SK-N-SH (cell line): ENCODE results near the gene PLSCR2. TPM values are rescaled to one million over a fixed set of nuclear protein-coding genes. Genes with fewer than 3 reads are reported as not detected.

ENCODE experiments used
- CTCF ChIA-PET: fragments of 300-600, 350-600 bp; formaldehyde crosslinking; extraction: SDS; loops from one replicate; lab custom pipeline; 2021; lab: Yijun Ruan, JAX
- POLR2A ChIA-PET: fragments of 350-600 bp; sonication (Branson Sonifier 250); formaldehyde crosslinking; extraction: SDS; loops from one replicate; lab custom pipeline; 2020; ENCODE audit warnings: antibody characterized with exemption, inconsistent platforms; lab: Yijun Ruan, JAX
- DNase-seq: peaks from one replicate; pipeline ENCODE4 v3.0.0; 2012
- H2AFZ ChIP-seq: fragments of 200-600 bp; sonication (generic); 2 replicates; pipeline ENCODE4 v1.8.1; 2016; ENCODE audit warnings: antibody characterized with exemption, mild to moderate bottlenecking, low read depth
- H3F3A ChIP-seq: fragments of 200-600 bp; sonication (generic); replicated peaks from 2 replicates; pipeline ENCODE3; 2016; ENCODE audit warnings: antibody characterized with exemption, mild to moderate bottlenecking; ENCODE audit not compliant: insufficient read depth
- H3K27ac ChIP-seq, 2 experiments: fragments of 200-500 bp in 1 of 2; fragments of 200-600 bp in 1 of 2; sonication (Bioruptor generic) in 1 of 2; sonication (generic), shearing (Covaris generic) in 1 of 2; 2 replicates each; pipeline versions ENCODE4 v1.5.1 to v1.6.1; 2014 to 2016; ENCODE audit warnings: low read depth in 2 of 2, inconsistent platforms in 1 of 2, low read length in 1 of 2, mild to moderate bottlenecking in 1 of 2, mixed read lengths in 1 of 2
- H3K27me3 ChIP-seq: fragments of 200-600 bp; sonication (generic), shearing (Covaris generic); 2 replicates; pipeline ENCODE4 v1.6.1; 2016; ENCODE audit warnings: mixed run types; ENCODE audit not compliant: insufficient read depth
- H3K36me3 ChIP-seq, 2 experiments: fragments of 200-500 bp in 1 of 2; fragments of 200-600 bp in 1 of 2; sonication (Bioruptor generic) in 1 of 2; sonication (generic) in 1 of 2; replicated peaks in 1 of 2; 2 replicates each; pipeline versions ENCODE3 to v1.5.1; 2014 to 2016; ENCODE audit warnings: low read length in 1 of 2, mild to moderate bottlenecking in 1 of 2; ENCODE audit not compliant: insufficient read depth in 2 of 2, control insufficient read depth in 1 of 2
- H3K4me1 ChIP-seq, 2 experiments: fragments of 200-500 bp in 1 of 2; fragments of 200-600 bp in 1 of 2; sonication (Bioruptor generic) in 1 of 2; sonication (generic), shearing (Covaris generic) in 1 of 2; 2 replicates each; pipeline versions ENCODE4 v1.5.1 to v1.6.1; 2014 to 2016; ENCODE audit warnings: low read depth in 1 of 2, low read length in 1 of 2, mixed run types in 1 of 2; ENCODE audit not compliant: insufficient read depth in 2 of 2, control insufficient read depth in 1 of 2
- H3K4me2 ChIP-seq: fragments of 200-600 bp; sonication (generic), shearing (Covaris generic); 2 replicates; pipeline ENCODE4 v1.6.1; 2017; ENCODE audit warnings: mixed run types
- H3K4me3 ChIP-seq, 2 experiments: fragments of 200-500 bp in 1 of 2; fragments of 200-600 bp in 1 of 2; sonication (Bioruptor generic) in 1 of 2; sonication (generic), shearing (Covaris generic) in 1 of 2; 2 replicates each; pipeline versions ENCODE4 v1.5.1 to v1.8.1; 2014 to 2016; ENCODE audit warnings: low read depth in 2 of 2, inconsistent platforms in 1 of 2, low read length in 1 of 2, mild to moderate bottlenecking in 1 of 2, mixed read lengths in 1 of 2, moderate library complexity in 1 of 2
- H3K79me2 ChIP-seq: fragments of 200-600 bp; sonication (generic); 2 replicates; pipeline ENCODE4 v1.8.1; 2017; ENCODE audit warnings: mild to moderate bottlenecking; ENCODE audit not compliant: insufficient read depth
- H3K9ac ChIP-seq: fragments of 200-600 bp; sonication (generic); 2 replicates; pipeline ENCODE4 v1.6.1; 2017; ENCODE audit warnings: mixed run types
- H3K9me2 ChIP-seq: fragments of 200-600 bp; sonication (generic); 2 replicates; pipeline ENCODE4 v1.6.1; 2017; ENCODE audit warnings: mixed run types
- H3K9me3 ChIP-seq: fragments of 200-600 bp; sonication (generic); 2 replicates; pipeline ENCODE4 v1.6.1; 2017; ENCODE audit warnings: mixed run types, mild to moderate bottlenecking, moderate library complexity
- H4K20me1 ChIP-seq: fragments of 200-600 bp; sonication (generic); 2 replicates; pipeline ENCODE4 v1.6.1; 2017; ENCODE audit warnings: mild to moderate bottlenecking, mixed run types; ENCODE audit not compliant: insufficient read depth
- ELF1 ChIP-seq: IDR thresholded peaks from 2 replicates; pipeline ENCODE4 v1.4.0; 2012
- EP300 ChIP-seq, 2 experiments: IDR thresholded peaks; 2 replicates each; pipeline versions ENCODE4 v1.4.0 to v1.6.1; 2012; ENCODE audit warnings: borderline replicate concordance in 1 of 2, low read depth in 1 of 2, low read length in 1 of 2
- FOXJ3 ChIP-seq: sonication (generic); formaldehyde crosslinking; IDR thresholded peaks from 2 replicates; pipeline ENCODE4 v1.5.1; 2020; ENCODE audit warnings: mild to moderate bottlenecking, missing genetic modification reagents
- POLR2AphosphoS5 ChIP-seq: IDR thresholded peaks from 2 replicates; pipeline ENCODE4 v1.6.1; 2012; ENCODE audit warnings: low read depth, low read length
- RAD21 ChIP-seq: IDR thresholded peaks from 2 replicates; pipeline ENCODE4 v1.6.1; 2012; ENCODE audit warnings: mild to moderate bottlenecking, low read length
- RCOR1 ChIP-seq: fragments of 150-350 bp; IDR thresholded peaks from 2 replicates; pipeline ENCODE4 v1.6.1; 2017; ENCODE audit warnings: antibody characterized with exemption, low read length
- TAF1 ChIP-seq: IDR thresholded peaks from 2 replicates; pipeline ENCODE4 v1.6.1; 2012; ENCODE audit warnings: low read depth, mild to moderate bottlenecking, low read length, moderate library complexity, borderline replicate concordance
- USF1 ChIP-seq: IDR thresholded peaks from 2 replicates; pipeline ENCODE4 v1.4.0; 2012; ENCODE audit warnings: low read depth, borderline replicate concordance
- YY1 ChIP-seq: IDR thresholded peaks from 2 replicates; pipeline ENCODE4 v1.4.0; 2012; ENCODE audit warnings: low read depth, mild to moderate bottlenecking
- ZBTB33 ChIP-seq: IDR thresholded peaks from 2 replicates; pipeline ENCODE4 v1.4.0; 2012; ENCODE audit warnings: low read depth, borderline replicate concordance
- WGBS: methylation state at CpG from one replicate; pipeline ENCODE4 v1.1.6; 2017; ENCODE audit warnings: low lambda C conversion rate; 5-methylcytosine and 5-hydroxymethylcytosine counted together
- polyA plus RNA-seq, 3 experiments: library from polyadenylated mRNA; depleted of rRNA; stranded (reverse); fragments of >200 nt; gene quantifications; 2 replicates each; pipeline ENCODE4 v1.2.3, GENCODE V29; 2012
- TF ChIP-seq, protein P1 (sequence below): fragments of 150-350 bp; IDR thresholded peaks from 2 replicates; pipeline ENCODE4 v1.6.1; 2017; ENCODE audit warnings: antibody characterized with exemption, low read length, low read depth, borderline replicate concordance
- TF ChIP-seq, protein P2 (sequence below): IDR thresholded peaks from 2 replicates; pipeline ENCODE4 v1.4.0; 2012; ENCODE audit warnings: low read depth
- TF ChIP-seq, protein P3 (sequence below): IDR thresholded peaks from 2 replicates; pipeline ENCODE4 v1.6.1; 2012; ENCODE audit warnings: mild to moderate bottlenecking, low read depth, low read length, moderate library complexity

Gene PLSCR2
- polyA plus RNA-seq, 1 of the 3 experiments (the other 2 are of a cell fraction): not detected

DNA sequence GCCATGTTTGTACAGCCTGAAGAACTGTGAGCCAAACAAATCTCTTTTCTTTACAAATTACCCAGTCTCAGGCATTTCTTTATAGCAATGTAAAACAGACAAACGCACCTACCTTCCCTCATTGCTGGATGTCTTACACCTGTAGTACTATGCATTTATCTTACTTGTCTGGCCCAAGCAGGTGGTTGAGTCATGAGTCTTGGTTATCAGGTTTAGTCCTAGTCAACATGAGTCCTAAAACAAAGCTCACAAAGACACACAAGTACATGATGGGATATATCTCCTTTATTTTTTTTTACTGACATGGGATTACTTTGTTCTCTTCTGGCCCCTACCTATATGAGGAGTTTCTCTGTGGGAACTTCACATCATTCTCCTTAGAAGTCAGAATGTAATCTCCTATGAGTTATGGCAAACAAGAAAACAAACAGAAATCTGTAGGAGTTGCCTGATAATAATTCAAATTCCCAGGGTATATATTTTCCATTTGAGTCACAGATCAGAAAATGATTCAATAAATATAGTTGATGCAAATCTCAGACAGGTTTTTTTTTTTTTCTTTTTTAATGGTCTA, 33.6 kb upstream of the PLSCR2 start:
- 0 out of 4 replicates have a peak overlapping the region, but pooled peaks of 1 of the 2 experiments have one; percentile 33 for H3K4me3 ChIP-seq
- H3K27me3 ChIP-seq: no peaks in the 10 kb centered on the region
- peak overlapping the region; percentile 22; the same call in 1 of the 2 replicates for H3K4me2 ChIP-seq
- WGBS: 20% methylated on average over 1 of the region's 1 CpG
- H2AFZ ChIP-seq: peak overlapping the region; percentile 90; the same call in 1 of the 2 replicates
- peak overlapping the region in 1 of 2 experiments; percentile 91; a peak in 2 of 4 replicates for H3K27ac ChIP-seq
- DNase-seq: no peak
- H3F3A ChIP-seq: peaks cover 28% of the 10 kb centered on the region
- POLR2A ChIA-PET: no interaction called here
- no peaks in the 10 kb centered on the region for H3K79me2 ChIP-seq
- CTCF ChIA-PET: no interaction called here
- peak overlapping the region; percentile 55; the same call in 1 of the 2 replicates for H3K9ac ChIP-seq
- no peaks in the 10 kb centered on the region for H4K20me1 ChIP-seq
- H3K9me3 ChIP-seq: no peaks in the 10 kb centered on the region
- H3K4me1 ChIP-seq: peaks cover 0 to 34% of the 10 kb centered on the region in 2 experiments; a peak in 1 of 4 replicates
- H3K36me3 ChIP-seq: no peaks in the 10 kb centered on the region
- no peak for TF ChIP-seq FOXJ3 (CRISPR knock-in tag)
- TF ChIP-seq ZBTB33: no peak
- TF ChIP-seq, protein P1, sequence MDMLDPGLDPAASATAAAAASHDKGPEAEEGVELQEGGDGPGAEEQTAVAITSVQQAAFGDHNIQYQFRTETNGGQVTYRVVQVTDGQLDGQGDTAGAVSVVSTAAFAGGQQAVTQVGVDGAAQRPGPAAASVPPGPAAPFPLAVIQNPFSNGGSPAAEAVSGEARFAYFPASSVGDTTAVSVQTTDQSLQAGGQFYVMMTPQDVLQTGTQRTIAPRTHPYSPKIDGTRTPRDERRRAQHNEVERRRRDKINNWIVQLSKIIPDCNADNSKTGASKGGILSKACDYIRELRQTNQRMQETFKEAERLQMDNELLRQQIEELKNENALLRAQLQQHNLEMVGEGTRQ: no peak
- TF ChIP-seq USF1: no peak
- no peak for TF ChIP-seq ELF1
- TF ChIP-seq YY1: no peak
- no peak for TF ChIP-seq EP300 (IDR thresholded peaks at IDR 0.05; ENCODE audit: borderline replicate concordance in 1 of 2, low read depth in 1 of 2, low read length in 1 of 2)
- no peak for TF ChIP-seq RCOR1
- TF ChIP-seq, protein P2, sequence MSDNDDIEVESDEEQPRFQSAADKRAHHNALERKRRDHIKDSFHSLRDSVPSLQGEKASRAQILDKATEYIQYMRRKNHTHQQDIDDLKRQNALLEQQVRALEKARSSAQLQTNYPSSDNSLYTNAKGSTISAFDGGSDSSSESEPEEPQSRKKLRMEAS: no peak
- no peak for TF ChIP-seq RAD21
- TF ChIP-seq, protein P3, sequence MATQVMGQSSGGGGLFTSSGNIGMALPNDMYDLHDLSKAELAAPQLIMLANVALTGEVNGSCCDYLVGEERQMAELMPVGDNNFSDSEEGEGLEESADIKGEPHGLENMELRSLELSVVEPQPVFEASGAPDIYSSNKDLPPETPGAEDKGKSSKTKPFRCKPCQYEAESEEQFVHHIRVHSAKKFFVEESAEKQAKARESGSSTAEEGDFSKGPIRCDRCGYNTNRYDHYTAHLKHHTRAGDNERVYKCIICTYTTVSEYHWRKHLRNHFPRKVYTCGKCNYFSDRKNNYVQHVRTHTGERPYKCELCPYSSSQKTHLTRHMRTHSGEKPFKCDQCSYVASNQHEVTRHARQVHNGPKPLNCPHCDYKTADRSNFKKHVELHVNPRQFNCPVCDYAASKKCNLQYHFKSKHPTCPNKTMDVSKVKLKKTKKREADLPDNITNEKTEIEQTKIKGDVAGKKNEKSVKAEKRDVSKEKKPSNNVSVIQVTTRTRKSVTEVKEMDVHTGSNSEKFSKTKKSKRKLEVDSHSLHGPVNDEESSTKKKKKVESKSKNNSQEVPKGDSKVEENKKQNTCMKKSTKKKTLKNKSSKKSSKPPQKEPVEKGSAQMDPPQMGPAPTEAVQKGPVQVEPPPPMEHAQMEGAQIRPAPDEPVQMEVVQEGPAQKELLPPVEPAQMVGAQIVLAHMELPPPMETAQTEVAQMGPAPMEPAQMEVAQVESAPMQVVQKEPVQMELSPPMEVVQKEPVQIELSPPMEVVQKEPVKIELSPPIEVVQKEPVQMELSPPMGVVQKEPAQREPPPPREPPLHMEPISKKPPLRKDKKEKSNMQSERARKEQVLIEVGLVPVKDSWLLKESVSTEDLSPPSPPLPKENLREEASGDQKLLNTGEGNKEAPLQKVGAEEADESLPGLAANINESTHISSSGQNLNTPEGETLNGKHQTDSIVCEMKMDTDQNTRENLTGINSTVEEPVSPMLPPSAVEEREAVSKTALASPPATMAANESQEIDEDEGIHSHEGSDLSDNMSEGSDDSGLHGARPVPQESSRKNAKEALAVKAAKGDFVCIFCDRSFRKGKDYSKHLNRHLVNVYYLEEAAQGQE: no peak
- TF ChIP-seq TAF1: no peak
- no peak for TF ChIP-seq POLR2AphosphoS5
- H3K9me2 ChIP-seq: no peaks in the 10 kb centered on the region
